GM23248 (cell line): ENCODE results near the gene L3MBTL1. TPM values are rescaled to one million over a fixed set of nuclear protein-coding genes. Genes with fewer than 3 reads are reported as not detected.

Source experiments
- DNase-seq: peaks from one replicate; pipeline ENCODE4 v3.0.0-alpha.2; 2015
- H2AFZ ChIP-seq: fragments of 200-600 bp; sonication (generic); 2 replicates; pipeline ENCODE4 v1.6.1; 2016; ENCODE audit warnings: antibody characterized with exemption
- H3F3A ChIP-seq: fragments of 200-600 bp; sonication (generic); 2 replicates; pipeline ENCODE4 v1.6.1; 2016; ENCODE audit warnings: mild to moderate bottlenecking, antibody characterized with exemption, mixed run types; ENCODE audit not compliant: insufficient read depth
- H3K27ac ChIP-seq: fragments of 200-600 bp; sonication (generic); 2 replicates; pipeline ENCODE4 v1.5.1; 2016; ENCODE audit warnings: mild to moderate bottlenecking
- H3K27me3 ChIP-seq: fragments of 200-600 bp; sonication (generic); replicated peaks from 2 replicates; pipeline ENCODE4 v1.6.1; 2016; ENCODE audit warnings: mild to moderate bottlenecking; ENCODE audit not compliant: insufficient read depth
- H3K36me3 ChIP-seq: fragments of 200-600 bp; sonication (generic); 2 replicates; pipeline ENCODE4 v1.6.1; 2016; ENCODE audit warnings: low read depth, mild to moderate bottlenecking
- H3K4me1 ChIP-seq: fragments of 200-600 bp; sonication (generic); 2 replicates; pipeline ENCODE4 v1.6.1; 2016; ENCODE audit warnings: mild to moderate bottlenecking; ENCODE audit not compliant: insufficient read depth
- H3K4me2 ChIP-seq: fragments of 200-600 bp; sonication (generic); one replicate; pipeline ENCODE4 v1.6.1; 2016; ENCODE audit warnings: mild to moderate bottlenecking; ENCODE audit not compliant: unreplicated experiment
- H3K4me3 ChIP-seq: fragments of 200-600 bp; sonication (generic); 2 replicates; pipeline ENCODE4 v1.5.1; 2016; ENCODE audit warnings: mild to moderate bottlenecking
- H3K79me2 ChIP-seq: fragments of 200-600 bp; sonication (generic); 2 replicates; pipeline ENCODE4 v1.6.1; 2016; ENCODE audit warnings: mild to moderate bottlenecking; ENCODE audit not compliant: insufficient read depth
- H3K9ac ChIP-seq: fragments of 200-600 bp; sonication (generic); 2 replicates; pipeline ENCODE4 v1.6.1; 2016; ENCODE audit warnings: mild to moderate bottlenecking
- H3K9me2 ChIP-seq: fragments of 200-600 bp; sonication (generic); 2 replicates; pipeline ENCODE4 v1.6.1; 2016; ENCODE audit warnings: mixed run types, mild to moderate bottlenecking, moderate library complexity; ENCODE audit not compliant: insufficient read depth
- H3K9me3 ChIP-seq: fragments of 200-600 bp; sonication (generic); one replicate; pipeline ENCODE4 v1.6.1; 2017; ENCODE audit warnings: low read depth
- H4K20me1 ChIP-seq: fragments of 200-600 bp; sonication (generic); 2 replicates; pipeline ENCODE4 v1.6.0; 2016; ENCODE audit not compliant: insufficient read depth
- EZH2 ChIP-seq: fragments of 200-600 bp; sonication (generic); IDR thresholded peaks from 2 replicates; pipeline ENCODE4 v1.6.1; 2018; ENCODE audit warnings: antibody characterized with exemption, mild to moderate bottlenecking; ENCODE audit not compliant: insufficient read depth, poor library complexity, severe bottlenecking
- EZH2phosphoT487 ChIP-seq: fragments of 200-600 bp; sonication (generic); IDR thresholded peaks from 2 replicates; pipeline ENCODE4 v1.6.1; 2018; ENCODE audit warnings: antibody characterized with exemption, moderate library complexity, mild to moderate bottlenecking, low read depth; ENCODE audit not compliant: insufficient read depth
- WGBS, 2 experiments: methylation state at CpG; one replicate each; pipeline ENCODE4 v1.1.6; 2015 to 2017; ENCODE audit warnings: low lambda C conversion rate in 2 of 2, low coverage in 1 of 2; ENCODE audit errors: missing lambda C conversion rate in 2 of 2; 5-methylcytosine and 5-hydroxymethylcytosine counted together
- in situ Hi-C: fragments of 300-500 bp; cut with MboI; formaldehyde crosslinking; loops from 2 replicates; pipeline ENCODE4 v1.15.0; 2020
- polyA plus RNA-seq: library from polyadenylated mRNA; unstranded; fragments of >200 nt; fragmentation: Nextera tagmentation; extraction: Ambion mirVana; gene quantifications from 2 replicates; pipeline ENCODE4 v1.2.1, GENCODE V29; 2016
- total RNA-seq: library from RNA; depleted of rRNA; stranded (reverse); fragments of >200 nt; shearing (Covaris generic); gene quantifications from 2 replicates; pipeline ENCODE4 v1.2.3, GENCODE V29; 2014

Gene L3MBTL1
- total and polyA plus RNA-seq, 2 experiments from 2014 or later, result 0.22 to 0.35 TPM

GRCh38 chr20:43463527-43464218 lies 43.8 kb upstream of the L3MBTL1 start:
- Histone ChIP-seq H3K36me3 (peaks cover 83% of the 10 kb centered on the region), H3F3A (peaks cover 79% of the 10 kb centered on the region), H3K79me2 (peaks cover 75% of the 10 kb centered on the region), H3K4me3 (no peak overlapping the region), H3K27me3 (no peaks in the 10 kb centered on the region), H3K27ac (no peak overlapping the region), H2AFZ (no peak overlapping the region), H3K9me2 (no peaks in the 10 kb centered on the region), H3K4me1 (peaks cover 17% of the 10 kb centered on the region; the same call in 1 of the 2 replicates), H3K4me2 (no peak overlapping the region), H4K20me1 (peaks cover 34% of the 10 kb centered on the region; the same call in 1 of the 2 replicates), H3K9me3 (no peaks in the 10 kb centered on the region), H3K9ac (no peak overlapping the region)
- in situ Hi-C loops, result no loop called here
- TF ChIP-seq EZH2phosphoT487, result no peak
- TF ChIP-seq EZH2, result no peak
- 83 to 86% methylated on average over 3 of the region's 3 CpGs for WGBS, 2 experiments
- no peak for DNase-seq

- peaks cover 15% of the 10 kb centered on the region; the same call in 1 of the 2 replicates for H3K4me1 ChIP-seq
- in situ Hi-C loops, result no loop called here
- TF ChIP-seq EZH2phosphoT487 (no peak), EZH2 (no peak)
- H3F3A ChIP-seq, result peaks cover 81% of the 10 kb centered on the region
- WGBS, 2 experiments, result 96 to 97% methylated on average over 9 of the region's 9 CpGs
- no peaks in the 10 kb centered on the region for H3K9me2 ChIP-seq
- H3K4me3 ChIP-seq, result no peak overlapping the region
- H3K27ac ChIP-seq, result no peak overlapping the region
- H3K79me2 ChIP-seq, result peaks cover 68% of the 10 kb centered on the region
- H4K20me1 ChIP-seq, result peaks cover 29% of the 10 kb centered on the region; the same call in 1 of the 2 replicates
- no peak overlapping the region for H3K4me2 ChIP-seq
- H2AFZ ChIP-seq, result no peak overlapping the region
- H3K9ac ChIP-seq, result no peak overlapping the region
- H3K36me3 ChIP-seq, result peaks cover 78% of the 10 kb centered on the region
- no peaks in the 10 kb centered on the region for H3K9me3 ChIP-seq
- DNase-seq, result no peak
- H3K27me3 ChIP-seq, result no peaks in the 10 kb centered on the region
Measured at GRCh38 chr20:43464219-43464790, 43.2 kb upstream of the L3MBTL1 start.

- Histone ChIP-seq H3K9me2 (no peaks in the 10 kb centered on the region), H3K4me3 (no peak overlapping the region), H3K9me3 (no peaks in the 10 kb centered on the region), H3K27me3 (no peaks in the 10 kb centered on the region), H3K4me2 (no peak overlapping the region), H2AFZ (no peak overlapping the region), H3K27ac (no peak overlapping the region), H3F3A (peaks cover 81% of the 10 kb centered on the region), H3K4me1 (peaks cover 9% of the 10 kb centered on the region; the same call in 1 of the 2 replicates), H3K9ac (no peak overlapping the region), H3K79me2 (peaks cover 56% of the 10 kb centered on the region), H4K20me1 (peaks cover 21% of the 10 kb centered on the region; the same call in 1 of the 2 replicates), H3K36me3 (peaks cover 66% of the 10 kb centered on the region)
- WGBS, 2 experiments, result 97 to 98% methylated on average over 2 of the region's 2 CpGs
- no peak for TF ChIP-seq EZH2
- no peak for TF ChIP-seq EZH2phosphoT487
- no peak for DNase-seq
- in situ Hi-C loops, result no loop called here
Measured at GRCh38 chr20:43465625-43465943, 41.9 kb upstream of the L3MBTL1 start.

GRCh38 chr20:43467589-43467988 lies 39.9 kb upstream of the L3MBTL1 start:
- no peak overlapping the region for H3K27ac ChIP-seq
- H3K79me2 ChIP-seq, result peaks cover 36% of the 10 kb centered on the region
- TF ChIP-seq EZH2phosphoT487 (no peak), EZH2 (no peak)
- peaks cover 78% of the 10 kb centered on the region for H3F3A ChIP-seq
- H3K9me2 ChIP-seq, result no peaks in the 10 kb centered on the region
- H3K4me1 ChIP-seq, result no peaks in the 10 kb centered on the region
- no peak overlapping the region for H3K4me3 ChIP-seq
- no peak for DNase-seq
- H3K9me3 ChIP-seq, result no peaks in the 10 kb centered on the region
- H3K4me2 ChIP-seq, result no peak overlapping the region
- H4K20me1 ChIP-seq, result peaks cover 10% of the 10 kb centered on the region; the same call in 1 of the 2 replicates
- in situ Hi-C loops, result no loop called here
- no peak overlapping the region for H2AFZ ChIP-seq
- 97 to 98% methylated on average over 1 of the region's 1 CpG for WGBS, 2 experiments
- H3K36me3 ChIP-seq, result peaks cover 47% of the 10 kb centered on the region
- H3K9ac ChIP-seq, result no peak overlapping the region
- H3K27me3 ChIP-seq, result no peaks in the 10 kb centered on the region
